K562 (cell line): ENCODE data around the gene EGFL7. TPM values are rescaled to one million over a fixed set of nuclear protein-coding genes. Genes with fewer than 3 reads are reported as not detected.

Experiments
- CBX5 ChIP-seq: IDR thresholded peaks from 2 replicates; pipeline ENCODE4 v1.6.1; 2014; ENCODE audit warnings: low read depth, borderline replicate concordance
- FOXJ2 ChIP-seq: fragments of 200-800 bp; sonication (Bioruptor generic); IDR thresholded peaks from 2 replicates; pipeline ENCODE4 v1.6.1; 2016; ENCODE audit warnings: missing genetic modification characterization, missing compliant biosample characterization
- MBD1 ChIP-seq: fragments of 250-450 bp; sonication (Bioruptor Pico); IDR thresholded peaks from 2 replicates; pipeline ENCODE4 v1.8.0; 2022; ENCODE audit warnings: inconsistent platforms
- NFE2 ChIP-seq: IDR thresholded peaks from 2 replicates; pipeline ENCODE4 v1.6.1; 2014; ENCODE audit warnings: antibody characterized with exemption, low read depth
- NR1H2 ChIP-seq: sonication (generic); formaldehyde crosslinking; IDR thresholded peaks from 2 replicates; pipeline ENCODE4 v1.4.0; 2020; ENCODE audit warnings: mild to moderate bottlenecking, missing genetic modification reagents
- NUFIP1 ChIP-seq: fragments of 450-650 bp; IDR thresholded peaks from 2 replicates; pipeline ENCODE4 v1.6.1; 2018; ENCODE audit not compliant: partially characterized antibody
- PHF21A ChIP-seq: fragments of 450-650 bp; IDR thresholded peaks from 2 replicates; pipeline ENCODE4 v1.6.1; 2017; ENCODE audit warnings: low read depth, borderline replicate concordance
- RBM17 ChIP-seq: fragments of 200-400 bp; formaldehyde crosslinking; IDR thresholded peaks from 2 replicates; pipeline ENCODE4 v1.6.1; 2017; ENCODE audit warnings: low read depth, mild to moderate bottlenecking, low read length, borderline replicate concordance
- SMAD2 ChIP-seq: fragments of 150-350 bp; IDR thresholded peaks from 2 replicates; pipeline ENCODE4 v1.6.1; 2014; ENCODE audit warnings: low read depth, mild to moderate bottlenecking, low read length
- SMARCC2 ChIP-seq: fragments of 450-650 bp; IDR thresholded peaks from 2 replicates; pipeline ENCODE4 v1.6.1; 2017; ENCODE audit warnings: antibody characterized with exemption, moderate library complexity, mild to moderate bottlenecking, low read depth
- SRSF9 ChIP-seq: fragments of 200-400 bp; formaldehyde crosslinking; IDR thresholded peaks from 2 replicates; pipeline ENCODE4 v1.6.1; 2017; ENCODE audit warnings: low read depth, low read length, borderline replicate concordance
- TEAD1 ChIP-seq, 2 experiments: fragments of 450-650 bp in 1 of 2; sonication (generic) in 1 of 2; formaldehyde crosslinking; IDR thresholded peaks; 2 replicates each; pipeline versions ENCODE4 v1.4.0 to v1.8.0; 2020 to 2022; ENCODE audit warnings: mild to moderate bottlenecking in 2 of 2, missing genetic modification reagents in 1 of 2
- WHSC1 ChIP-seq: IDR thresholded peaks from one replicate; pipeline ENCODE4 v1.6.1; 2012; ENCODE audit warnings: low read length, control low read depth, inconsistent platforms
- ZKSCAN1 ChIP-seq: fragments of 150-350 bp; IDR thresholded peaks from 2 replicates; pipeline ENCODE4 v1.6.1; 2016; ENCODE audit warnings: low read depth, low read length
- ZNF449 ChIP-seq: fragments of 250-450 bp; sonication (Bioruptor Pico); IDR thresholded peaks from 2 replicates; pipeline ENCODE4 v1.8.0; 2022; ENCODE audit warnings: moderate library complexity, mild to moderate bottlenecking, inconsistent platforms
- ZNF518B ChIP-seq: fragments of 250-450 bp; sonication (Bioruptor Pico); IDR thresholded peaks from 2 replicates; pipeline ENCODE4 v1.5.0; 2021; ENCODE audit warnings: mild to moderate bottlenecking, moderate library complexity
- ZNF695 ChIP-seq: fragments of 450-650 bp; formaldehyde crosslinking; IDR thresholded peaks from 2 replicates; pipeline ENCODE4 v1.4.0; 2020; ENCODE audit warnings: mild to moderate bottlenecking, moderate library complexity
- polyA plus RNA-seq, 8 experiments: library from polyadenylated mRNA; depleted of rRNA in 4 of 8; stranded (reverse) in 5 of 8; unstranded in 3 of 8; fragments of >200 nt; fragmentation: Nextera tagmentation in 2 of 8; fragmentation: Illumina TruSeq in 1 of 8; extraction: Ambion mirVana in 2 of 8; extraction: Trizol in 1 of 8; gene quantifications; 2 replicates each; pipeline versions ENCODE4 v1.2.1 to v1.2.3, GENCODE V29; 2011 to 2014; ENCODE audit warnings: inconsistent platforms in 1 of 8, missing spikeins in 1 of 8
- total RNA-seq, 7 experiments: library from RNA; depleted of rRNA in 6 of 7; stranded (reverse); fragments of >200 nt in 6 of 7; fragmentation: Illumina TruSeq in 2 of 7; extraction: Trizol in 2 of 7; gene quantifications; 2 replicates each; pipeline versions ENCODE4 v1.2.1 to v1.2.3, GENCODE V29; 2011 to 2021; ENCODE audit warnings: low replicate concordance in 1 of 7
- TF ChIP-seq, protein P1 (sequence below): fragments of 250-450 bp; sonication (Bioruptor Pico); IDR thresholded peaks from 2 replicates; pipeline ENCODE4 v1.4.0; 2020

The EGFL7 gene
- total and polyA plus RNA-seq, 9 of the 15 experiments (the other 6 are each of a cell fraction or from before 2014, with no cell fraction given) = 1.5 to 286 (median 55.5) TPM

GRCh38 chr9:136614372-136614922 is 48.3 kb upstream of the EGFL7 start (continued):
- TF ChIP-seq TEAD1 (CRISPR knock-in tag; IDR thresholded peaks at IDR 0.05) (no peak), ZNF518B (CRISPR knock-in tag) (no peak), WHSC1 (no peak), ZNF695 (CRISPR knock-in tag) (no peak), NFE2 (no peak), PHF21A (no peak), ZKSCAN1 (peak; percentile 44; the same call in 1 of the 2 replicates), NUFIP1 (no peak), FOXJ2 (no peak), SMARCC2 (no peak), CBX5 (no peak), RBM17 (no peak), SRSF9 (no peak), MBD1 (CRISPR knock-in tag) (no peak), NR1H2 (CRISPR knock-in tag) (no peak), ZNF449 (CRISPR knock-in tag) (no peak), SMAD2 (no peak)
- TF ChIP-seq, protein P1, sequence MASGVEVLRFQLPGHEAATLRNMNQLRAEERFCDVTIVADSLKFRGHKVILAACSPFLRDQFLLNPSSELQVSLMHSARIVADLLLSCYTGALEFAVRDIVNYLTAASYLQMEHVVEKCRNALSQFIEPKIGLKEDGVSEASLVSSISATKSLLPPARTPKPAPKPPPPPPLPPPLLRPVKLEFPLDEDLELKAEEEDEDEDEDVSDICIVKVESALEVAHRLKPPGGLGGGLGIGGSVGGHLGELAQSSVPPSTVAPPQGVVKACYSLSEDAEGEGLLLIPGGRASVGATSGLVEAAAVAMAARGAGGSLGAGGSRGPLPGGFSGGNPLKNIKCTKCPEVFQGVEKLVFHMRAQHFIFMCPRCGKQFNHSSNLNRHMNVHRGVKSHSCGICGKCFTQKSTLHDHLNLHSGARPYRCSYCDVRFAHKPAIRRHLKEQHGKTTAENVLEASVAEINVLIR (CRISPR knock-in tag) = no peak
